Activated CD8-positive, alpha-beta memory T cell treated with anti-CD3 and anti-CD28 coated beads, Interleukin-2, amount 50 U/mL, for 24 hours (primary cell): ENCODE data around the gene GPR26.

Source experiments
- DNase-seq: peaks from one replicate; pipeline ENCODE4 v3.0.0-alpha.2; 2020; ENCODE audit errors: extremely low read depth

GPR26 gene

GRCh38 chr10:123666318-123667236 is at the start of gene GPR26:
GPR26 (plus strand) TSS chr10:123666355; CDS start chr10:123666408, 53 bp downstream.
- no peak for DNase-seq

- no peak for DNase-seq
Measured at GRCh38 chr10:123618224-123618623, 47.9 kb upstream of the GPR26 start.

GRCh38 chr10:123619067-123619855 is 46.9 kb upstream of the GPR26 start:
- DNase-seq, result no peak

GRCh38 chr10:123620621-123621020 is 45.5 kb upstream of the GPR26 start:
- DNase-seq, result no peak

GRCh38 chr10:123621492-123621891 is 44.7 kb upstream of the GPR26 start:
- DNase-seq, result no peak

- DNase-seq, result no peak
Measured at GRCh38 chr10:123621916-123622315, 44.2 kb upstream of the GPR26 start.

GRCh38 chr10:123622381-123622780 is 43.8 kb upstream of the GPR26 start:
- DNase-seq, result no peak

- DNase-seq, result no peak
Measured at GRCh38 chr10:123624086-123624485, 42.1 kb upstream of the GPR26 start.

- DNase-seq, result no peak
Measured at GRCh38 chr10:123633106-123633505, 33.0 kb upstream of the GPR26 start.

- DNase-seq, result no peak
Measured at GRCh38 chr10:123633636-123634035, 32.5 kb upstream of the GPR26 start.

GRCh38 chr10:123634221-123634620 is 31.9 kb upstream of the GPR26 start:
- no peak for DNase-seq

GRCh38 chr10:123635131-123635530 is 31.0 kb upstream of the GPR26 start:
- no peak for DNase-seq

- DNase-seq, result no peak
Measured at GRCh38 chr10:123635745-123636144, 30.4 kb upstream of the GPR26 start.

GRCh38 chr10:123636598-123637325 is 29.4 kb upstream of the GPR26 start:
- no peak for DNase-seq

GRCh38 chr10:123637326-123637880 is 28.8 kb upstream of the GPR26 start:
- no peak for DNase-seq

- DNase-seq, result no peak
Measured at GRCh38 chr10:123639131-123639530, 27.0 kb upstream of the GPR26 start.

GRCh38 chr10:123640016-123640535 is 26.1 kb upstream of the GPR26 start:
- DNase-seq, result no peak

GRCh38 chr10:123642293-123642692 is 23.9 kb upstream of the GPR26 start:
- no peak for DNase-seq

GRCh38 chr10:123642697-123643096 is 23.5 kb upstream of the GPR26 start:
- no peak for DNase-seq

GRCh38 chr10:123643315-123643714 is 22.8 kb upstream of the GPR26 start:
- DNase-seq, result no peak

- DNase-seq, result no peak
Measured at GRCh38 chr10:123645016-123645415, 21.1 kb upstream of the GPR26 start.

GRCh38 chr10:123645615-123646014 is 20.5 kb upstream of the GPR26 start:
- no peak for DNase-seq
